B cell (primary cell): ENCODE measurements around the gene ANKDD1A. TPM values are rescaled to one million over a fixed set of nuclear protein-coding genes. Genes with fewer than 3 reads are reported as not detected.

ENCODE experiments used
- ATAC-seq: fragments of 200-7000 bp; cut with Tn5 transposase; one replicate; pipeline ENCODE4 v1.10.0; 2021; ENCODE audit warnings: low read depth, mild to moderate bottlenecking, moderate number of reproducible peaks, moderate library complexity
- CTCF ChIA-PET: fragments of 350-600 bp; sonication (Branson Sonifier 250); formaldehyde crosslinking; loops from one replicate; lab custom pipeline; 2021; ENCODE audit warnings: antibody characterized with exemption, inconsistent platforms; lab: Charles Lee
- POLR2A ChIA-PET: fragments of 350-600 bp; sonication (Branson Sonifier 250); formaldehyde crosslinking; loops from one replicate; lab custom pipeline; 2021; ENCODE audit warnings: antibody characterized with exemption; lab: Charles Lee
- DNase-seq: peaks from one replicate; pipeline ENCODE4 v3.0.0; 2013
- H2AFZ ChIP-seq: 2 replicates; pipeline ENCODE4 v1.6.1; 2012; ENCODE audit warnings: mild to moderate bottlenecking, low read depth, low read length; ENCODE audit not compliant: insufficient read depth, poor library complexity, severe bottlenecking
- H3K27ac ChIP-seq, 2 donors: 1 replicate in 1 of 2; 2 replicates in 1 of 2; pipeline ENCODE4 v1.5.1; 2012 to 2013; ENCODE audit warnings: low read length in 2 of 2, mild to moderate bottlenecking in 2 of 2, moderate library complexity in 1 of 2
- H3K27me3 ChIP-seq, 4 experiments: fragments of 200-600 bp in 1 of 4; sonication (generic) in 1 of 4; replicated peaks in 1 of 4; 1 replicate in 2 of 4; 2 replicates in 2 of 4; pipeline versions ENCODE4 v1.6.1 to v1.7.0; 2013 to 2016; ENCODE audit warnings: low read length in 3 of 4, mild to moderate bottlenecking in 2 of 4, mixed read lengths in 1 of 4, moderate library complexity in 1 of 4; ENCODE audit not compliant: insufficient read depth in 4 of 4, control insufficient read depth in 3 of 4; ENCODE audit errors: control extremely low read depth in 1 of 4
- H3K36me3 ChIP-seq, 2 experiments: replicated peaks in 1 of 2; 1 replicate in 1 of 2; 2 replicates in 1 of 2; pipeline versions ENCODE4 v1.6.1 to v1.7.1; 2013; ENCODE audit warnings: low read length in 1 of 2; ENCODE audit not compliant: insufficient read depth in 2 of 2, control insufficient read depth in 1 of 2; ENCODE audit errors: control extremely low read depth in 1 of 2, extremely low read depth in 1 of 2
- H3K4me1 ChIP-seq, 2 donors: fragments of 200-600 bp in 1 of 2; sonication (generic) in 1 of 2; 1 replicate in 1 of 2; 2 replicates in 1 of 2; pipeline versions ENCODE4 v1.5.1 to v1.6.1; 2013 to 2017; ENCODE audit warnings: low read length in 2 of 2; ENCODE audit not compliant: control insufficient read depth in 2 of 2, insufficient read depth in 2 of 2
- H3K4me2 ChIP-seq: replicated peaks from 2 replicates; pipeline ENCODE3; 2012; ENCODE audit warnings: mild to moderate bottlenecking, low read depth, low read length; ENCODE audit not compliant: poor library complexity, severe bottlenecking
- H3K4me3 ChIP-seq, 5 experiments: fragments of 200-600 bp in 1 of 5; sonication (generic) in 1 of 5; 1 replicate in 3 of 5; 2 replicates in 2 of 5; pipeline versions ENCODE4 v1.5.1 to v1.7.0; 2011 to 2016; ENCODE audit warnings: low read length in 4 of 5, mild to moderate bottlenecking in 4 of 5, low read depth in 2 of 5, control low read depth in 1 of 5, moderate library complexity in 1 of 5; ENCODE audit not compliant: insufficient read depth in 1 of 5; ENCODE audit errors: control extremely low read depth in 1 of 5, extremely low read depth in 1 of 5
- H3K79me2 ChIP-seq: fragments of 200-600 bp; sonication (generic); one replicate; pipeline ENCODE4 v1.6.0; 2016; ENCODE audit warnings: low read length; ENCODE audit not compliant: control insufficient read depth, insufficient read depth
- H3K9ac ChIP-seq: fragments of 200-600 bp; sonication (generic); 2 replicates; pipeline ENCODE4 v1.6.1; 2017; ENCODE audit warnings: mild to moderate bottlenecking, low read length, moderate library complexity
- H3K9me3 ChIP-seq, 3 donors: one replicate each; pipeline versions ENCODE4 v1.6.1 to v1.7.1; 2013; ENCODE audit warnings: low read length in 2 of 3; ENCODE audit not compliant: control insufficient read depth in 2 of 3, insufficient read depth in 1 of 3; ENCODE audit errors: control extremely low read depth in 1 of 3
- H4K20me1 ChIP-seq: 2 replicates; pipeline ENCODE4 v1.6.0; 2012; ENCODE audit warnings: mild to moderate bottlenecking, low read length; ENCODE audit not compliant: insufficient read depth, control insufficient read depth, poor library complexity, severe bottlenecking
- H3K27ac Mint-ChIP-seq: one replicate; pipeline ENCODE4 v1.8.0; 2021; ENCODE audit warnings: mixed read lengths
- H3K27me3 Mint-ChIP-seq: one replicate; pipeline ENCODE4 v1.8.0; 2021; ENCODE audit warnings: mixed read lengths
- H3K4me1 Mint-ChIP-seq: one replicate; pipeline ENCODE4 v1.8.0; 2021; ENCODE audit warnings: mixed read lengths
- H3K4me3 Mint-ChIP-seq: one replicate; pipeline ENCODE4 v1.8.0; 2021; ENCODE audit warnings: mixed read lengths
- H3K9me3 Mint-ChIP-seq: one replicate; pipeline ENCODE4 v1.8.0; 2022; ENCODE audit warnings: mixed read lengths; ENCODE audit not compliant: insufficient read depth
- CTCF ChIP-seq: fragments of 200-600 bp; IDR thresholded peaks from one replicate; pipeline ENCODE4 v1.8.0; 2022; ENCODE audit warnings: antibody characterized with exemption, mild to moderate bottlenecking
- EZH2 ChIP-seq: IDR thresholded peaks from 2 replicates; pipeline ENCODE4 v1.6.1; 2012; ENCODE audit warnings: borderline replicate concordance, low read depth, mild to moderate bottlenecking, moderate library complexity, low read length; ENCODE audit not compliant: insufficient read depth, poor library complexity, severe bottlenecking
- WGBS: methylation state at CpG from one replicate; pipeline ENCODE4 v1.1.5; 2013; ENCODE audit warnings: missing lambda C conversion rate; ENCODE audit not compliant: insufficient coverage; 5-methylcytosine and 5-hydroxymethylcytosine counted together
- intact Hi-C: fragments of 100-400 bp; cut with micrococcal nuclease; formaldehyde crosslinking; loops from one replicate; pipeline ENCODE4 v1.10.0; 2022
- polyA plus RNA-seq: library from polyadenylated mRNA; depleted of rRNA; stranded (reverse); fragments of >200 nt; gene quantifications from 2 replicates; pipeline ENCODE4 v1.2.3, GENCODE V29; 2012
- total RNA-seq, 2 donors: library from RNA; stranded (reverse); fragments of 120-200 nt in 1 of 2; gene quantifications; 1 replicate in 1 of 2; 2 replicates in 1 of 2; pipeline versions ENCODE4 v1.2.3 to v1.2.4, GENCODE V29; 2013 to 2022

ANKDD1A gene
- total and polyA plus RNA-seq, 2 donors (not counting 1 experiment from before 2014, with no cell fraction given) = 2.6 to 2.7 TPM

GRCh38 chr15:64902863-64903262 lies 8.8 kb upstream of the ANKDD1A start:
- H3K4me3 Mint-ChIP-seq = no peak overlapping the region
- no peak for ATAC-seq
- Histone ChIP-seq H3K4me2 (no peak overlapping the region), H3K4me3 (no peak overlapping the region), H3K9ac (no peak overlapping the region), H3K36me3 (no peaks in the 10 kb centered on the region), H2AFZ (no peak overlapping the region), H4K20me1 (no peaks in the 10 kb centered on the region), H3K79me2 (peaks cover 3% of the 10 kb centered on the region), H3K4me1 (peaks cover 21 to 24% of the 10 kb centered on the region in 2 donors), H3K27me3 (no peaks in the 10 kb centered on the region), H3K9me3 (peaks cover 1 to 7% (median 6%) of the 10 kb centered on the region in 3 donors), H3K27ac (no peak overlapping the region)
- H3K9me3 Mint-ChIP-seq = peaks cover 2% of the 10 kb centered on the region
- whole genome bisulfite sequencing = no CpG with 5 or more reads among the region's 4 CpGs
- H3K4me1 Mint-ChIP-seq = peaks cover 39% of the 10 kb centered on the region
- intact Hi-C loops = no loop called here
- peak overlapping the region; percentile 38 for H3K27ac Mint-ChIP-seq
- CTCF ChIA-PET = interaction anchor here (1.4 to 8.9 kb wide), 5 partner anchors 9 to 171 kb away, joined by 5 to 152 read pairs (median 56); partner anchors contain the start of gene PLEKHO2
- POLR2A ChIA-PET = interaction anchor here (0.6 to 0.7 kb wide), 2 partner anchors 9 to 338 kb away, joined by 3 to 5 read pairs; no protein-coding TSS in a partner anchor
- TF ChIP-seq CTCF (no peak), EZH2 (no peak)
- H3K27me3 Mint-ChIP-seq = no peaks in the 10 kb centered on the region
- no peak for DNase-seq

GRCh38 chr15:64903326-64903950 lies 8.3 kb upstream of the ANKDD1A start:
- H3K4me1 ChIP-seq = peaks cover 21 to 24% of the 10 kb centered on the region in 2 donors
- H2AFZ ChIP-seq = no peak overlapping the region
- CTCF ChIA-PET = interaction anchor here (1.4 to 8.9 kb wide), 6 partner anchors 9 to 171 kb away, joined by 5 to 152 read pairs (median 36); partner anchors contain the start of gene PLEKHO2
- H3K4me2 ChIP-seq = no peak overlapping the region
- no peak overlapping the region for H3K4me3 Mint-ChIP-seq
- H3K27ac ChIP-seq = no peak overlapping the region
- 100% methylated on average over 1 of the region's 4 CpGs for WGBS
- H4K20me1 ChIP-seq = no peaks in the 10 kb centered on the region
- POLR2A ChIA-PET = interaction anchor here (0.6 to 0.7 kb wide), 3 partner anchors 10 to 339 kb away, joined by 3 to 5 read pairs (median 3); no protein-coding TSS in a partner anchor
- H3K36me3 ChIP-seq = no peaks in the 10 kb centered on the region
- H3K79me2 ChIP-seq = peaks cover 3% of the 10 kb centered on the region
- no peak overlapping the region for H3K9ac ChIP-seq
- H3K9me3 ChIP-seq = peaks cover 1 to 7% (median 6%) of the 10 kb centered on the region in 3 donors
- peaks cover 4% of the 10 kb centered on the region for H3K27me3 Mint-ChIP-seq
- H3K27me3 ChIP-seq = no peaks in the 10 kb centered on the region
- H3K4me3 ChIP-seq = no peak overlapping the region
- DNase-seq (no peak), ATAC-seq (no peak)
- peaks cover 2% of the 10 kb centered on the region for H3K9me3 Mint-ChIP-seq
- intact Hi-C loops = no loop called here
- TF ChIP-seq CTCF = no peak
- TF ChIP-seq EZH2 = no peak
- H3K27ac Mint-ChIP-seq = peak overlapping the region; percentile 38
- peaks cover 36% of the 10 kb centered on the region for H3K4me1 Mint-ChIP-seq
